Measurements from ENCODE around the gene LRCOL1. TPM values are rescaled to one million over a fixed set of nuclear protein-coding genes. Genes with fewer than 3 reads are reported as not detected.

The LRCOL1 gene
- total RNA-seq, 4 donors from 2014 or later = not detected

GRCh38 chr12:132651444-132652100 is 41.2 kb upstream of the LRCOL1 start:
- ATAC-seq (ENCODE audit: low FRiP score) = no peak
- TF ChIP-seq, protein P1, sequence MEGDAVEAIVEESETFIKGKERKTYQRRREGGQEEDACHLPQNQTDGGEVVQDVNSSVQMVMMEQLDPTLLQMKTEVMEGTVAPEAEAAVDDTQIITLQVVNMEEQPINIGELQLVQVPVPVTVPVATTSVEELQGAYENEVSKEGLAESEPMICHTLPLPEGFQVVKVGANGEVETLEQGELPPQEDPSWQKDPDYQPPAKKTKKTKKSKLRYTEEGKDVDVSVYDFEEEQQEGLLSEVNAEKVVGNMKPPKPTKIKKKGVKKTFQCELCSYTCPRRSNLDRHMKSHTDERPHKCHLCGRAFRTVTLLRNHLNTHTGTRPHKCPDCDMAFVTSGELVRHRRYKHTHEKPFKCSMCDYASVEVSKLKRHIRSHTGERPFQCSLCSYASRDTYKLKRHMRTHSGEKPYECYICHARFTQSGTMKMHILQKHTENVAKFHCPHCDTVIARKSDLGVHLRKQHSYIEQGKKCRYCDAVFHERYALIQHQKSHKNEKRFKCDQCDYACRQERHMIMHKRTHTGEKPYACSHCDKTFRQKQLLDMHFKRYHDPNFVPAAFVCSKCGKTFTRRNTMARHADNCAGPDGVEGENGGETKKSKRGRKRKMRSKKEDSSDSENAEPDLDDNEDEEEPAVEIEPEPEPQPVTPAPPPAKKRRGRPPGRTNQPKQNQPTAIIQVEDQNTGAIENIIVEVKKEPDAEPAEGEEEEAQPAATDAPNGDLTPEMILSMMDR (IDR thresholded peaks at IDR 0.05) = no peak
- no peak for DNase-seq (ENCODE audit: low spot score)

- no peak for ATAC-seq (ENCODE audit: low FRiP score)
- no peak for DNase-seq (ENCODE audit: low spot score)
Observed at GRCh38 chr12:132649226-132649945, 39.0 kb upstream of the LRCOL1 start.

GRCh38 chr12:132648616-132649225 is 38.3 kb upstream of the LRCOL1 start:
- ATAC-seq (ENCODE audit: low FRiP score) (no peak), DNase-seq (ENCODE audit: low spot score) (no peak)
- TF ChIP-seq, protein P1 (IDR thresholded peaks at IDR 0.05) = no peak

More at GRCh38 chr12:132649226-132649945, 39.0 kb upstream of the LRCOL1 start:
- TF ChIP-seq, protein P1 (IDR thresholded peaks at IDR 0.05) = no peak

- TF ChIP-seq, protein P1 (IDR thresholded peaks at IDR 0.05) = no peak
- DNase-seq (ENCODE audit: low spot score) = no peak
- no peak for ATAC-seq (ENCODE audit: low FRiP score)
Observed at GRCh38 chr12:132647858-132648257, 37.5 kb upstream of the LRCOL1 start.

DNA sequence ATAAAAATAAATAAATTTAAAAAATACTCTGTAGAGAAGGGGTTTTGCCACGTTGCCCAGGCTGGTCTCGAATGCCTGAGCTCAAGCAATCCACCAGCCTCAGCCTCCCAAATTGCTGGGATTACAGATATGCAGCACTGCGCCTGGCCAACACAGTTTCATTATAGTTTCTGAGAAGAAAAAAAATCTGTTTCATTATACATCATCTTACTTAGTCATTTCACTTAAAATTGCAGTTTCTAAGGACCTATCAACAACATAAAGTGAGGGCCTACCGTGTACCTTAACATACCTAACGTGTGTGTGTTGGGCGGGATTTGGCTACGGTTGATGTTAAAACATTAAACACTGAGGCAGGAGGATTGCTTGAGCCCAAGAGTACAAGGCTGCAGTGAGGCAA is 36.5 kb upstream of the LRCOL1 start:
- TF ChIP-seq, protein P1 (IDR thresholded peaks at IDR 0.05) = no peak
- no peak for ATAC-seq (ENCODE audit: low FRiP score)
- DNase-seq (ENCODE audit: low spot score) = no peak

GRCh38 chr12:132642846-132643835 is 32.8 kb upstream of the LRCOL1 start:
- TF ChIP-seq, protein P1 (IDR thresholded peaks at IDR 0.05) = no peak
- ATAC-seq (ENCODE audit: low FRiP score) = no peak
- DNase-seq (ENCODE audit: low spot score) = no peak

Measured in omental fat pad (tissue), 4 donors.